Astrocyte (in vitro differentiated cells and primary cell): ENCODE data around the gene ZNF543.
"Not testable (repeated sequence)": the region's sequence is repeated elsewhere in the genome, so short reads cannot be mapped to it uniquely, and the experiment has no call there.

ENCODE experiments used
- EZH2 ChIP-seq: IDR thresholded peaks from 2 replicates; pipeline ENCODE4 v1.6.1; 2012; ENCODE audit warnings: mild to moderate bottlenecking, low read length, inconsistent platforms; ENCODE audit not compliant: insufficient read depth
- TF ChIP-seq, protein P1 (sequence below): IDR thresholded peaks from 2 replicates; pipeline ENCODE4 v1.5.1; 2011; ENCODE audit warnings: low read depth, mild to moderate bottlenecking, inconsistent platforms, low read length, moderate library complexity; ENCODE audit not compliant: insufficient read depth

DNA sequence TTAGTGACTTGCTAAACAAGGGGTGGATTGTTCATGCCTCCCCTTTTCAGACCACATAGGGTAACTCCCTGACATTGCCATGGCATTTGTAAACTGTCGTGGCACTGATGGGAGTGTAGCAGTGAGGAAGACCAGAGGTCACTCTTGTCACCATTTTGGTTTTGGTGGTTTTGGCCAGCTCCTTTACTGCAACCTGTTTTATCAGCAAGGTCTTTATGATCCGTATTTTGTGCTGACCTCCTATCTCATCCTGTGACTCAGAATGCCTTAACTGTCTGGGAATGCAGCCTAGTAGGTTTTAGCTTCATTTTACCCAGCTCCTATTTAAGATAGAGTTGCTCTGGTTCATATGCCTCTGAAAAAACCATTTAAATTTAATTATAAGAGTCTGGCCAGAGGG lies 41.8 kb upstream of the ZNF543 start:
- TF ChIP-seq, protein P1, sequence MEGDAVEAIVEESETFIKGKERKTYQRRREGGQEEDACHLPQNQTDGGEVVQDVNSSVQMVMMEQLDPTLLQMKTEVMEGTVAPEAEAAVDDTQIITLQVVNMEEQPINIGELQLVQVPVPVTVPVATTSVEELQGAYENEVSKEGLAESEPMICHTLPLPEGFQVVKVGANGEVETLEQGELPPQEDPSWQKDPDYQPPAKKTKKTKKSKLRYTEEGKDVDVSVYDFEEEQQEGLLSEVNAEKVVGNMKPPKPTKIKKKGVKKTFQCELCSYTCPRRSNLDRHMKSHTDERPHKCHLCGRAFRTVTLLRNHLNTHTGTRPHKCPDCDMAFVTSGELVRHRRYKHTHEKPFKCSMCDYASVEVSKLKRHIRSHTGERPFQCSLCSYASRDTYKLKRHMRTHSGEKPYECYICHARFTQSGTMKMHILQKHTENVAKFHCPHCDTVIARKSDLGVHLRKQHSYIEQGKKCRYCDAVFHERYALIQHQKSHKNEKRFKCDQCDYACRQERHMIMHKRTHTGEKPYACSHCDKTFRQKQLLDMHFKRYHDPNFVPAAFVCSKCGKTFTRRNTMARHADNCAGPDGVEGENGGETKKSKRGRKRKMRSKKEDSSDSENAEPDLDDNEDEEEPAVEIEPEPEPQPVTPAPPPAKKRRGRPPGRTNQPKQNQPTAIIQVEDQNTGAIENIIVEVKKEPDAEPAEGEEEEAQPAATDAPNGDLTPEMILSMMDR: not testable (repeated sequence)
- TF ChIP-seq EZH2: not testable (repeated sequence)
